Measurements from ENCODE around the gene ZBTB21. TPM values are rescaled to one million over a fixed set of nuclear protein-coding genes. Genes with fewer than 3 reads are reported as not detected.

The ZBTB21 gene
- total and polyA plus RNA-seq, 2 donors (not counting 1 experiment from before 2014, with no cell fraction given), result 8.9 to 9.1 TPM

GRCh38 chr21:42037516-42037915 is 27.4 kb upstream of the ZBTB21 start:
- no peak overlapping the region for H3K9ac ChIP-seq (ENCODE audit: insufficient read depth, low read length)
- no peaks in the 10 kb centered on the region for H3K36me3 ChIP-seq (ENCODE audit: control insufficient read depth, insufficient read depth, low read length)
- H3K4me2 ChIP-seq (ENCODE audit: extremely low read depth, insufficient read depth, low read length), result no peak overlapping the region
- no peak overlapping the region for H3K4me3 ChIP-seq (replicated peaks in 1 of 4; ENCODE audit: control extremely low read depth in 1 of 4, insufficient read depth in 1 of 4, low read depth in 3 of 4, low read length in 4 of 4)
- TF ChIP-seq CTCF (conservative IDR thresholded peaks at IDR 0.05 in 1 of 2, IDR thresholded peaks at IDR 0.05 in 1 of 2; ENCODE audit: low read depth in 1 of 2, low read length in 2 of 2) (no peak), EZH2 (IDR thresholded peaks at IDR 0.05; ENCODE audit: low read length, missing control alignments) (no peak)
- H4K20me1 ChIP-seq (ENCODE audit: control insufficient read depth, extremely low read depth, insufficient read depth, low read length), result no peaks in the 10 kb centered on the region
- H3K27me3 ChIP-seq (ENCODE audit: control insufficient read depth, insufficient read depth, low read length), result no peaks in the 10 kb centered on the region
- H3K4me1 ChIP-seq (ENCODE audit: control insufficient read depth, extremely low read depth, insufficient read depth, low read length), result peaks cover 28% of the 10 kb centered on the region
- no peak overlapping the region for H3K27ac ChIP-seq (ENCODE audit: insufficient read depth, low read length)
- H3K9me3 ChIP-seq (ENCODE audit: control insufficient read depth, insufficient read depth, low read depth, low read length), result no peaks in the 10 kb centered on the region
- no peak overlapping the region for H2AFZ ChIP-seq (ENCODE audit: low read length)
- H3K79me2 ChIP-seq (ENCODE audit: control insufficient read depth, insufficient read depth, low read length), result no peaks in the 10 kb centered on the region
- no peak for DNase-seq (ENCODE audit: low read depth in 2 of 2)

GRCh38 chr21:42036313-42036712 is 26.2 kb upstream of the ZBTB21 start:
- H3K27me3 ChIP-seq (ENCODE audit: control insufficient read depth, insufficient read depth, low read length), result peaks cover 4% of the 10 kb centered on the region
- no peaks in the 10 kb centered on the region for H3K36me3 ChIP-seq (ENCODE audit: control insufficient read depth, insufficient read depth, low read length)
- no peaks in the 10 kb centered on the region for H3K79me2 ChIP-seq (ENCODE audit: control insufficient read depth, insufficient read depth, low read length)
- no peak overlapping the region for H3K9ac ChIP-seq (ENCODE audit: insufficient read depth, low read length)
- no peak overlapping the region for H3K4me2 ChIP-seq (ENCODE audit: extremely low read depth, insufficient read depth, low read length)
- H3K4me1 ChIP-seq (ENCODE audit: control insufficient read depth, extremely low read depth, insufficient read depth, low read length), result peaks cover 24% of the 10 kb centered on the region
- TF ChIP-seq CTCF (conservative IDR thresholded peaks at IDR 0.05 in 1 of 2, IDR thresholded peaks at IDR 0.05 in 1 of 2; ENCODE audit: low read depth in 1 of 2, low read length in 2 of 2), result no peak
- TF ChIP-seq EZH2 (IDR thresholded peaks at IDR 0.05; ENCODE audit: low read length, missing control alignments), result no peak
- H3K9me3 ChIP-seq (ENCODE audit: control insufficient read depth, insufficient read depth, low read depth, low read length), result no peaks in the 10 kb centered on the region
- no peak for DNase-seq (ENCODE audit: low read depth in 2 of 2)
- no peaks in the 10 kb centered on the region for H4K20me1 ChIP-seq (ENCODE audit: control insufficient read depth, extremely low read depth, insufficient read depth, low read length)
- no peak overlapping the region for H2AFZ ChIP-seq (ENCODE audit: low read length)
- H3K27ac ChIP-seq (ENCODE audit: insufficient read depth, low read length), result no peak overlapping the region
- no peak overlapping the region for H3K4me3 ChIP-seq (replicated peaks in 1 of 4; ENCODE audit: control extremely low read depth in 1 of 4, insufficient read depth in 1 of 4, low read depth in 3 of 4, low read length in 4 of 4)

- Histone ChIP-seq H3K36me3 (ENCODE audit: control insufficient read depth, insufficient read depth, low read length) (no peaks in the 10 kb centered on the region), H3K9me3 (ENCODE audit: control insufficient read depth, insufficient read depth, low read depth, low read length) (no peaks in the 10 kb centered on the region), H3K27ac (ENCODE audit: insufficient read depth, low read length) (no peak overlapping the region), H4K20me1 (ENCODE audit: control insufficient read depth, extremely low read depth, insufficient read depth, low read length) (no peaks in the 10 kb centered on the region), H3K27me3 (ENCODE audit: control insufficient read depth, insufficient read depth, low read length) (peaks cover 6% of the 10 kb centered on the region), H3K4me3 (replicated peaks in 1 of 4; ENCODE audit: control extremely low read depth in 1 of 4, insufficient read depth in 1 of 4, low read depth in 3 of 4, low read length in 4 of 4) (no peak overlapping the region), H3K4me1 (ENCODE audit: control insufficient read depth, extremely low read depth, insufficient read depth, low read length) (no peaks in the 10 kb centered on the region), H3K4me2 (ENCODE audit: extremely low read depth, insufficient read depth, low read length) (no peak overlapping the region), H3K79me2 (ENCODE audit: control insufficient read depth, insufficient read depth, low read length) (no peaks in the 10 kb centered on the region), H2AFZ (ENCODE audit: low read length) (no peak overlapping the region), H3K9ac (ENCODE audit: insufficient read depth, low read length) (no peak overlapping the region)
- no peak for DNase-seq (ENCODE audit: low read depth in 2 of 2)
- no peak for TF ChIP-seq EZH2 (IDR thresholded peaks at IDR 0.05; ENCODE audit: low read length, missing control alignments)
- TF ChIP-seq CTCF (conservative IDR thresholded peaks at IDR 0.05 in 1 of 2, IDR thresholded peaks at IDR 0.05 in 1 of 2; ENCODE audit: low read depth in 1 of 2, low read length in 2 of 2), result no peak
Observed at GRCh38 chr21:42032968-42033367, 22.8 kb upstream of the ZBTB21 start.
